Astrocyte (in vitro differentiated cells and primary cell): ENCODE measurements around the gene CGN. TPM values are rescaled to one million over a fixed set of nuclear protein-coding genes. Genes with fewer than 3 reads are reported as not detected.
A peak's percentile ranks its signal among the peaks of the same experiment; 100 is the strongest.

Experiments used
- DNase-seq: peaks from one replicate; pipeline ENCODE4 v3.0.0-alpha.2; 2010; ENCODE audit warnings: low read depth
- FAIRE-seq: peaks from 2 replicates; lab custom pipeline; 2011; peaks lifted over from hg19 to GRCh38; lab: Jason Lieb, UNC
- H2AFZ ChIP-seq: 2 replicates; pipeline ENCODE4 v1.6.0; 2012; ENCODE audit warnings: low read depth, low read length, inconsistent platforms
- H3K27ac ChIP-seq: 2 replicates; pipeline ENCODE4 v1.5.1; 2011; ENCODE audit warnings: low read depth, low read length, inconsistent platforms
- H3K27me3 ChIP-seq: 2 replicates; pipeline ENCODE4 v1.6.0; 2011; ENCODE audit warnings: low read length, inconsistent platforms; ENCODE audit not compliant: insufficient read depth
- H3K36me3 ChIP-seq: 2 replicates; pipeline ENCODE4 v1.5.1; 2011; ENCODE audit warnings: low read length, inconsistent platforms; ENCODE audit not compliant: insufficient read depth
- H3K4me1 ChIP-seq: 2 replicates; pipeline ENCODE4 v1.5.1; 2011; ENCODE audit warnings: low read length, inconsistent platforms; ENCODE audit not compliant: insufficient read depth
- H3K4me2 ChIP-seq: 2 replicates; pipeline ENCODE4 v1.6.0; 2012; ENCODE audit warnings: low read length, inconsistent platforms
- H3K4me3 ChIP-seq: 2 replicates; pipeline ENCODE4 v1.5.1; 2011; ENCODE audit warnings: low read depth, mild to moderate bottlenecking, low read length, inconsistent platforms; ENCODE audit not compliant: insufficient read depth
- H3K79me2 ChIP-seq: 2 replicates; pipeline ENCODE4 v1.6.0; 2012; ENCODE audit warnings: mild to moderate bottlenecking, low read length, inconsistent platforms; ENCODE audit not compliant: insufficient read depth
- H3K9ac ChIP-seq: 2 replicates; pipeline ENCODE4 v1.6.0; 2012; ENCODE audit warnings: mild to moderate bottlenecking, low read length, inconsistent platforms
- H3K9me3 ChIP-seq: 2 replicates; pipeline ENCODE4 v1.5.1; 2012; ENCODE audit warnings: low read depth, mild to moderate bottlenecking, low read length, inconsistent platforms; ENCODE audit not compliant: insufficient read depth
- H4K20me1 ChIP-seq: 2 replicates; pipeline ENCODE4 v1.6.0; 2012; ENCODE audit warnings: low read length, inconsistent platforms; ENCODE audit not compliant: insufficient read depth
- H3K27ac Mint-ChIP-seq: one replicate; pipeline ENCODE4 v1.8.0; 2021; ENCODE audit warnings: mild to moderate bottlenecking, mixed read lengths; ENCODE audit not compliant: unreplicated experiment
- H3K27me3 Mint-ChIP-seq: one replicate; pipeline ENCODE4 v1.8.0; 2021; ENCODE audit warnings: low read depth, mixed read lengths; ENCODE audit not compliant: unreplicated experiment
- H3K36me3 Mint-ChIP-seq: one replicate; pipeline ENCODE4 v1.8.0; 2021; ENCODE audit warnings: low read depth, mixed read lengths; ENCODE audit not compliant: unreplicated experiment
- H3K4me1 Mint-ChIP-seq: one replicate; pipeline ENCODE4 v1.8.0; 2021; ENCODE audit warnings: low read depth, mixed read lengths; ENCODE audit not compliant: unreplicated experiment
- H3K4me3 Mint-ChIP-seq: one replicate; pipeline ENCODE4 v1.8.0; 2021; ENCODE audit warnings: mild to moderate bottlenecking, moderate library complexity, mixed read lengths; ENCODE audit not compliant: unreplicated experiment
- H3K9me3 Mint-ChIP-seq: one replicate; pipeline ENCODE4 v1.8.0; 2021; ENCODE audit warnings: mild to moderate bottlenecking, mixed read lengths; ENCODE audit not compliant: unreplicated experiment
- EZH2 ChIP-seq: IDR thresholded peaks from 2 replicates; pipeline ENCODE4 v1.6.1; 2012; ENCODE audit warnings: mild to moderate bottlenecking, low read length, inconsistent platforms; ENCODE audit not compliant: insufficient read depth
- total RNA-seq: library from RNA; stranded (reverse); gene quantifications from 2 replicates; pipeline ENCODE4 v1.2.1, GENCODE V29; 2021
- TF ChIP-seq, protein P1 (sequence below): IDR thresholded peaks from 2 replicates; pipeline ENCODE4 v1.5.1; 2011; ENCODE audit warnings: low read depth, mild to moderate bottlenecking, inconsistent platforms, low read length, moderate library complexity; ENCODE audit not compliant: insufficient read depth

CGN gene
- total RNA-seq, 1 donor from 2014 or later: 8.9 TPM

DNA sequence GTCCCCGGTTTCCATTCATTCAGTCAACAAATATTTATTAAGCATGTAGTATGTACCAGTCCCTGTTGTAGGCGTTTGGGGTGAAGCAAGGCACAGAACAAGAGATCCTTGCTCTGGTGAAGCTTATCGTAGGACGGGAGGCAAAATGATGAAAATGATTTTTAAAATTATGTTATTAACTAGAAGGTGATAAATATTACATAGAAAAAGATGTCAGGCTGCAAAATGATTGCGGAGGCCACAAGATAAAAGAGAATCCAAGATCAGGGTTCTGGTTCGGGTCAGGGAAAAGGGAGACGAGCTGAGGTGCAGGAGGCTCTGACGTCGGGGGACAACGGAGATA, 602 bp upstream of the CGN start:
- H3K27me3 Mint-ChIP-seq: peaks cover 12% of the 10 kb centered on the region
- H3K4me1 Mint-ChIP-seq: peaks cover 24% of the 10 kb centered on the region
- H3K4me2 ChIP-seq: peak overlapping the region; percentile 95
- FAIRE-seq (no peak), DNase-seq (no peak)
- no peak overlapping the region for H3K27ac ChIP-seq
- TF ChIP-seq, protein P1, sequence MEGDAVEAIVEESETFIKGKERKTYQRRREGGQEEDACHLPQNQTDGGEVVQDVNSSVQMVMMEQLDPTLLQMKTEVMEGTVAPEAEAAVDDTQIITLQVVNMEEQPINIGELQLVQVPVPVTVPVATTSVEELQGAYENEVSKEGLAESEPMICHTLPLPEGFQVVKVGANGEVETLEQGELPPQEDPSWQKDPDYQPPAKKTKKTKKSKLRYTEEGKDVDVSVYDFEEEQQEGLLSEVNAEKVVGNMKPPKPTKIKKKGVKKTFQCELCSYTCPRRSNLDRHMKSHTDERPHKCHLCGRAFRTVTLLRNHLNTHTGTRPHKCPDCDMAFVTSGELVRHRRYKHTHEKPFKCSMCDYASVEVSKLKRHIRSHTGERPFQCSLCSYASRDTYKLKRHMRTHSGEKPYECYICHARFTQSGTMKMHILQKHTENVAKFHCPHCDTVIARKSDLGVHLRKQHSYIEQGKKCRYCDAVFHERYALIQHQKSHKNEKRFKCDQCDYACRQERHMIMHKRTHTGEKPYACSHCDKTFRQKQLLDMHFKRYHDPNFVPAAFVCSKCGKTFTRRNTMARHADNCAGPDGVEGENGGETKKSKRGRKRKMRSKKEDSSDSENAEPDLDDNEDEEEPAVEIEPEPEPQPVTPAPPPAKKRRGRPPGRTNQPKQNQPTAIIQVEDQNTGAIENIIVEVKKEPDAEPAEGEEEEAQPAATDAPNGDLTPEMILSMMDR: no peak
- TF ChIP-seq EZH2: no peak
- peak overlapping the region; percentile 40 for H3K9ac ChIP-seq
- no peaks in the 10 kb centered on the region for H3K36me3 Mint-ChIP-seq
- H3K4me3 ChIP-seq: peak overlapping the region; percentile 58
- H3K79me2 ChIP-seq: no peaks in the 10 kb centered on the region
- H3K4me1 ChIP-seq: peaks cover 17% of the 10 kb centered on the region
- peak overlapping the region; percentile 61 for H2AFZ ChIP-seq
- no peaks in the 10 kb centered on the region for H3K36me3 ChIP-seq
- peak overlapping the region; percentile 86 for H3K4me3 Mint-ChIP-seq
- H3K9me3 ChIP-seq: no peaks in the 10 kb centered on the region
- H3K27ac Mint-ChIP-seq: peak overlapping the region; percentile 60
- peaks cover 2% of the 10 kb centered on the region for H3K9me3 Mint-ChIP-seq
- H4K20me1 ChIP-seq: no peaks in the 10 kb centered on the region
- peaks cover 12% of the 10 kb centered on the region for H3K27me3 ChIP-seq

DNA sequence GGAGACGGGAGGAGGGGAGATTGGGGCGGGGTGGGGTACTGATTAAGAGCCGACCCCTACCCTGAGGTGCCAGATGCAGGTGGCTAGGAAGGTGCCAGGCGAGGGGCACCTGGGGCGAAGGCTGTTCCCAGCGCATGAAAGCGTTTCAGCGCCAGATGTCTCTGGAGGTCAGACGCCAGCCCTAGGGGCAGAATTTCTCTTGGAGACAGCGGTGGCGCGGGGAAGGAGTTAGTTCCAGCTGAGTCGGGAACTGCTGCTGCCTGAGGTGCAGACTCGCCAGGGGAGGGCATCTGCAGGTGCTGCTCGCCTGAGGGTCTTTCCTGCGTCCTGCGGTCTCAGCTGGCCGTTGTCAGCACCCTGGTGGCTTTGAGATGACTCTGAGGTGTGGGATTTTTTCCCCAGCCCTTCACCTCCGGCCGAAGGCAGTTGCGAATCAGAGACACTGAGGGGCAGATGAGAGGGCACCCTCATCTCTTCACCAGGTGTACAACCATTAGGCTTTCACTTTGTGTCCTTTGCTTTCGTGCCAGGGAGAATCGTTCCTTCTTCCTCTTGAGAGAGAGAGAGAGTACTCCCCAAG, 539 bp downstream of the CGN start:
- H3K9ac ChIP-seq: peak overlapping the region; percentile 60
- H3K36me3 Mint-ChIP-seq: no peaks in the 10 kb centered on the region
- no peak for TF ChIP-seq EZH2
- TF ChIP-seq, protein P1: no peak
- peaks cover 26% of the 10 kb centered on the region for H3K4me1 Mint-ChIP-seq
- no peaks in the 10 kb centered on the region for H3K9me3 ChIP-seq
- H3K4me1 ChIP-seq: peaks cover 19% of the 10 kb centered on the region
- H3K27ac ChIP-seq: no peak overlapping the region
- DNase-seq: no peak
- H3K27me3 Mint-ChIP-seq: peaks cover 6% of the 10 kb centered on the region
- no peaks in the 10 kb centered on the region for H3K79me2 ChIP-seq
- peaks cover 2% of the 10 kb centered on the region for H3K9me3 Mint-ChIP-seq
- H3K4me2 ChIP-seq: peak overlapping the region; percentile 95
- H4K20me1 ChIP-seq: no peaks in the 10 kb centered on the region
- H3K27me3 ChIP-seq: peaks cover 9% of the 10 kb centered on the region
- no peaks in the 10 kb centered on the region for H3K36me3 ChIP-seq
- no peak overlapping the region for H3K27ac Mint-ChIP-seq
- H3K4me3 Mint-ChIP-seq: peak overlapping the region; percentile 81
- FAIRE-seq: no peak
- peak overlapping the region; percentile 61 for H2AFZ ChIP-seq
- peak overlapping the region; percentile 58 for H3K4me3 ChIP-seq

DNA sequence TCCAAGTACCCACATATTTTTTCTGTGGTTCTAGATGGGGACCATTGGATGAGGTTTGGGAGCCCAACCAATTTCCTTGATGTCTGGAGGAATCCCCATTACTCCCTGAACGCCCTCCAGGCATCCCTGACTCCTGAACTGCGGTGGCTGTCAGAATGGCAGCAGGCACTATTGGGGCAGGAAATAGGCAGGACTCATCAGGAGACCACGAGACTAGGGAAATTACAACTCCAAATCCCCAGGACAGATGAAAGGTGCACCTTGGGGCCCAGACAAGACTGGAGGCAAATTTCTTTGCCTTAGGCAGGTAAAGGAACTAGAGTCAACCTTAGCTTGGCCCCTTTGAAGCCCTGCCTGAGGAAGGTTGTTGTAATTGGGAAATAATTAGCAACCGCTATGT, 1.1 kb downstream of the CGN start:
- peaks cover 2% of the 10 kb centered on the region for H3K9me3 Mint-ChIP-seq
- peaks cover 9% of the 10 kb centered on the region for H3K27me3 ChIP-seq
- peaks cover 3% of the 10 kb centered on the region for H3K27me3 Mint-ChIP-seq
- H3K36me3 ChIP-seq: no peaks in the 10 kb centered on the region
- H3K4me3 Mint-ChIP-seq: peak overlapping the region; percentile 81
- no peak for FAIRE-seq
- H3K27ac Mint-ChIP-seq: peak overlapping the region; percentile 53
- no peak overlapping the region for H3K9ac ChIP-seq
- no peak for DNase-seq
- no peak overlapping the region for H3K4me3 ChIP-seq
- H3K36me3 Mint-ChIP-seq: no peaks in the 10 kb centered on the region
- H3K4me1 Mint-ChIP-seq: peaks cover 26% of the 10 kb centered on the region
- H3K79me2 ChIP-seq: no peaks in the 10 kb centered on the region
- peak overlapping the region; percentile 95 for H3K4me2 ChIP-seq
- H2AFZ ChIP-seq: no peak overlapping the region
- H4K20me1 ChIP-seq: no peaks in the 10 kb centered on the region
- H3K9me3 ChIP-seq: no peaks in the 10 kb centered on the region
- H3K27ac ChIP-seq: no peak overlapping the region
- H3K4me1 ChIP-seq: peaks cover 19% of the 10 kb centered on the region
- no peak for TF ChIP-seq EZH2
- TF ChIP-seq, protein P1: no peak
